Transverse colon (tissue), 4 donors: ENCODE results near the gene CCDC148. TPM values are rescaled to one million over a fixed set of nuclear protein-coding genes. Genes with fewer than 3 reads are reported as not detected.

Experiments used
- DNase-seq: peaks from one replicate; pipeline ENCODE4 v3.0.0-alpha.2; 2019
- H3K27ac ChIP-seq, 4 donors: fragments of 200-600 bp; sonication (generic); 2 replicates each; pipeline ENCODE4 v1.5.1; 2016 to 2018; ENCODE audit warnings: inconsistent platforms in 4 of 4
- H3K27me3 ChIP-seq: fragments of 200-600 bp; sonication (generic); 2 replicates; pipeline ENCODE4 v1.5.1; 2017; ENCODE audit warnings: inconsistent platforms
- H3K36me3 ChIP-seq, 4 donors: fragments of 200-600 bp; sonication (generic); 2 replicates each; pipeline ENCODE4 v1.5.1; 2017 to 2019; ENCODE audit warnings: inconsistent platforms in 4 of 4
- H3K4me1 ChIP-seq, 4 donors: fragments of 200-600 bp; sonication (generic); 2 replicates each; pipeline ENCODE4 v1.5.1; 2017 to 2020; ENCODE audit warnings: inconsistent platforms in 4 of 4
- H3K4me3 ChIP-seq, 4 donors: fragments of 200-600 bp; sonication (generic); 1 replicate in 1 of 4; 2 replicates in 3 of 4; pipeline versions ENCODE4 v1.5.1 to v1.6.1; 2017 to 2019; ENCODE audit warnings: inconsistent platforms in 4 of 4
- H3K9me3 ChIP-seq, 2 donors: fragments of 200-600 bp; sonication (generic); 2 replicates each; pipeline ENCODE4 v1.5.1; 2017 to 2019; ENCODE audit warnings: inconsistent platforms in 2 of 2
- CTCF ChIP-seq, 5 experiments: fragments of 200-600 bp in 3 of 5; fragments of 450-650 bp in 2 of 5; sonication (generic) in 3 of 5; IDR thresholded peaks; 1 replicate in 2 of 5; 2 replicates in 3 of 5; pipeline ENCODE4 v1.5.1; 2016 to 2017; ENCODE audit warnings: antibody characterized with exemption in 5 of 5, inconsistent platforms in 3 of 5, mild to moderate bottlenecking in 2 of 5, moderate library complexity in 1 of 5
- EP300 ChIP-seq: sonication (generic); formaldehyde crosslinking; IDR thresholded peaks from one replicate; pipeline ENCODE4 v1.6.1; 2017; ENCODE audit warnings: antibody characterized with exemption, low read depth
- POLR2A ChIP-seq: fragments of 450-650 bp; IDR thresholded peaks from one replicate; pipeline ENCODE4 v1.6.1; 2016; ENCODE audit warnings: antibody characterized with exemption, mild to moderate bottlenecking, moderate library complexity
- POLR2AphosphoS5 ChIP-seq, 3 donors: sonication (generic); formaldehyde crosslinking; IDR thresholded peaks; one replicate each; pipeline ENCODE4 v1.6.1; 2016; ENCODE audit warnings: antibody characterized with exemption in 3 of 3
- WGBS, 2 donors: methylation state at CpG; one replicate each; pipeline ENCODE4 v1.1.5; 2018; ENCODE audit warnings: low coverage in 1 of 2; 5-methylcytosine and 5-hydroxymethylcytosine counted together
- in situ Hi-C, 4 donors: fragments of 200-750 bp; cut with MboI; loops; one replicate each; pipeline versions ENCODE4 v1.15.0 to v1.15.1; 2017; ENCODE audit warnings: low sequenced_read_pairs in 3 of 4, low pct_ligation_motif_present in 1 of 4, low pct_unique_long_range_greater_than_20kb in 1 of 4
- intact Hi-C: fragments of 100-400 bp; cut with DNase I; formaldehyde crosslinking; loops from one replicate; pipeline ENCODE4 v1.15.1; 2023; ENCODE audit warnings: low total_unique reads
- total RNA-seq, 4 donors: library from RNA; depleted of rRNA; stranded (reverse); fragments of >200 nt; gene quantifications; one replicate each; pipeline ENCODE4 v1.1.0, GENCODE V29; 2016

The CCDC148 gene
- total RNA-seq, 4 donors from 2014 or later, result 0.48 TPM; not detected in 3

- in situ Hi-C loops, result no loop called here
- no peak overlapping the region for H3K27ac ChIP-seq
- H3K9me3 ChIP-seq, result no peaks in the 10 kb centered on the region
- 91% methylated on average over 3 of the region's 3 CpGs; no CpG with 5 or more reads in 1 of the 2 donors for WGBS, 2 donors
- intact Hi-C loops, result no loop called here
- no peak for TF ChIP-seq EP300
- TF ChIP-seq POLR2AphosphoS5 (IDR thresholded peaks at IDR 0.05), result no peak
- no peak for TF ChIP-seq POLR2A
- no peak for TF ChIP-seq CTCF (IDR thresholded peaks at IDR 0.05)
- DNase-seq, result no peak
- no peaks in the 10 kb centered on the region for H3K36me3 ChIP-seq
- H3K27me3 ChIP-seq, result no peaks in the 10 kb centered on the region
- H3K4me3 ChIP-seq, result no peak overlapping the region
- peaks cover 0 to 6% (median 0%) of the 10 kb centered on the region in 4 donors for H3K4me1 ChIP-seq
Measured at GRCh38 chr2:158184556-158185343, 271.8 kb downstream of the CCDC148 start.

DNA sequence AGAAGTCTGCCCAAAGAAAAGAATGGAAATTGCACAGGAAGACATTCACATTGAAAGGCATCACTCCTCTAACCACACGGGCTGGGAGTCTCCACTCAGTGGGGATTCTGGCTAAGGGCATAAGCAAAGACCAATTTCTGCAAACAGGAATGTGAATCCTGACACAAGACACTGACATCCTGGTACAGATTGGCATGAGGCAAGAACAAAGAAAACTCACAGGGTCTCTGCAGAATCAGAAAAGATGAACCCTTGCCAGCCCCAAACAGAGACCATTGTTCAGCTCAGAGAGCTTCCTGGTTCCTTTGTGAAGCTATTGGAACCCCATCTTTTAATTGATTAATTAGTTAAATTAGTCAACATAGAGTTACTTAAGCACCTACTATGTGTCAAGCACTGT, 272.6 kb downstream of the CCDC148 start:
- Histone ChIP-seq H3K27ac (no peak overlapping the region), H3K4me1 (no peaks in the 10 kb centered on the region), H3K27me3 (no peaks in the 10 kb centered on the region), H3K9me3 (no peaks in the 10 kb centered on the region), H3K4me3 (no peak overlapping the region), H3K36me3 (no peaks in the 10 kb centered on the region)
- 90% methylated on average over 1 of the region's 1 CpG; no CpG with 5 or more reads in 1 of the 2 donors for WGBS, 2 donors
- TF ChIP-seq POLR2A, result no peak
- TF ChIP-seq CTCF (IDR thresholded peaks at IDR 0.05), result no peak
- TF ChIP-seq POLR2AphosphoS5 (IDR thresholded peaks at IDR 0.05), result no peak
- TF ChIP-seq EP300, result no peak
- in situ Hi-C loops (no loop called here), intact Hi-C loops (no loop called here)
- DNase-seq, result no peak

DNA sequence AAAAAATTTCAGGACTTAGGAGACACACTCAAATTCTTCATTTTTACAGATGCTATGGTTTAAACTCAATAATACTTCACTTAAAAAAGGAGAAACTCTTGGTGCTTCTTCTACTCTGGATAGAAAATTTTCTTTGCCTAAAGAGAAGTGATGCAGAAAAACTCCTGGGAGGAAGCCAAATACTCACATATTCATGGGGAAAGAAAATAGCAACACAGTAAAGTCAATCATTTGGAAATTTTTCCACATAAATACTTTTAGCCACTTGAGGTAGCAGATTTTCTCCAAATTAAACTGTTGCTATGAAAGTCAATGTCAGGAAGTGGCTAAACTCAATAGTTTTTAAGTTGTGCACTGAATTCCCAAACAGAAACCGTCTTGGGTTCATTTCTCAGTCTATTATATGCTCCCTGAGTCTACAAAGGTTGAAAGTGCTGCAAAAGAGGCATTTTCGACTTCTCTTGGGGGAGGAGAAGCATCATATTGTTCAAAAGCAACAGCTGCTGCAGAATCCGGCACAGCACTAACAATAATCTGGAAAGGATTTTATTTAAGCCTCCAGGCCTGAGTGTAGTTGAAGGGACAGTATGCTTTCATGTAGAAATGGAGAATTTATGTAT, 273.8 kb downstream of the CCDC148 start:
- 62 to 75% methylated on average over 3 of the region's 3 CpGs for WGBS, 2 donors
- Histone ChIP-seq H3K27me3 (no peaks in the 10 kb centered on the region), H3K36me3 (no peaks in the 10 kb centered on the region), H3K4me1 (no peaks in the 10 kb centered on the region), H3K4me3 (no peak overlapping the region), H3K9me3 (no peaks in the 10 kb centered on the region), H3K27ac (no peak overlapping the region)
- intact Hi-C loops (no loop called here), in situ Hi-C loops (no loop called here)
- DNase-seq, result no peak
- TF ChIP-seq POLR2A (no peak), POLR2AphosphoS5 (IDR thresholded peaks at IDR 0.05) (no peak), CTCF (IDR thresholded peaks at IDR 0.05) (no peak), EP300 (no peak)

DNA sequence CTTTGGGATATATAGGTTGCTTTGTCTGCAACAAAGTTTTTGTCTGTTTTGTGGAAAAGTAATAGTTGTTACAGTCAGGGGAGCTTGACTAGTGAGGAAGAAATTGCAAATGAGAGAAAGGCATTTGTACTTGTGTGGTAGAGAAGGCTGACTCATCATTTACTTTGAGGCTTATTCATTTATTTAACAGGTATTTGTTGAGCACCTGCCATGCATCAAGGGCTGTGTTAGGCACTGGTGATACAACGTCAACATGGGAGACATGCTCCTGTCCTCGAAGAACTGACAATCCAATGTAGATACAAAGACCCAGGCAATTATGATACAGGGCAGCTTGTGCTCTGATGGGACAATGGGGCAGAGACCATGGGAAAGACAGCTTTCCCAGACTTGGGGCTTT, 275.4 kb downstream of the CCDC148 start:
- TF ChIP-seq CTCF (IDR thresholded peaks at IDR 0.05) (no peak), EP300 (no peak), POLR2A (no peak), POLR2AphosphoS5 (IDR thresholded peaks at IDR 0.05) (no peak)
- WGBS, 2 donors, result 87 to 100% methylated on average over 1 to 2 of the region's 2 CpGs
- Histone ChIP-seq H3K4me3 (no peak overlapping the region), H3K27me3 (no peaks in the 10 kb centered on the region), H3K4me1 (no peaks in the 10 kb centered on the region), H3K9me3 (no peaks in the 10 kb centered on the region), H3K36me3 (no peaks in the 10 kb centered on the region), H3K27ac (no peak overlapping the region)
- in situ Hi-C loops, result no loop called here
- DNase-seq, result no peak
- intact Hi-C loops, result no loop called here
